ENCODE measurements around the gene SAPCD2.

GRCh38 chr9:137067860-137068538, 2.4 kb downstream of the SAPCD2 start:
- TF ChIP-seq POLR2AphosphoS5 (IDR thresholded peaks at IDR 0.05; ENCODE audit: low read depth, low read length) (no peak), POLR2A (IDR thresholded peaks at IDR 0.05; ENCODE audit: low read depth, low read length) (no peak)

All from GM12892 (cell line).